Spleen (tissue), 7 donors: ENCODE measurements around the gene BRINP1.

Experiments
- POLR2A ChIP-seq, 3 donors: fragments of 450-650 bp; IDR thresholded peaks; one replicate each; pipeline ENCODE4 v1.5.1; 2017; ENCODE audit warnings: antibody characterized with exemption in 3 of 3, mild to moderate bottlenecking in 1 of 3
- POLR2AphosphoS5 ChIP-seq, 3 donors: sonication (generic); formaldehyde crosslinking; IDR thresholded peaks; one replicate each; pipeline ENCODE4 v1.5.1; 2017; ENCODE audit warnings: antibody characterized with exemption in 3 of 3
- TF ChIP-seq, protein P1 (sequence below), 11 experiments: fragments of 200-600 bp in 7 of 11; fragments of 450-650 bp in 4 of 11; sonication (generic) in 4 of 11; IDR thresholded peaks in 8 of 11; conservative IDR thresholded peaks in 3 of 11; 1 replicate in 7 of 11; 2 replicates in 4 of 11; pipeline versions ENCODE4 v1.4.0 to v1.8.0; 2016 to 2021; ENCODE audit warnings: antibody characterized with exemption in 11 of 11, inconsistent platforms in 4 of 11, mild to moderate bottlenecking in 1 of 11
- donor health status: DM: no; HTN: no; CAD: no; lungs with moderate emphysema.
- donor health status: DM: no; HTN: no; CAD: no.
- donor health status: DM: no; HTN: no; CAD: no.

GRCh38 chr9:119268985-119269384 is 100.2 kb downstream of the BRINP1 start:
- TF ChIP-seq POLR2A (IDR thresholded peaks at IDR 0.05) (no peak), POLR2AphosphoS5 (IDR thresholded peaks at IDR 0.05) (no peak)
- TF ChIP-seq, protein P1, sequence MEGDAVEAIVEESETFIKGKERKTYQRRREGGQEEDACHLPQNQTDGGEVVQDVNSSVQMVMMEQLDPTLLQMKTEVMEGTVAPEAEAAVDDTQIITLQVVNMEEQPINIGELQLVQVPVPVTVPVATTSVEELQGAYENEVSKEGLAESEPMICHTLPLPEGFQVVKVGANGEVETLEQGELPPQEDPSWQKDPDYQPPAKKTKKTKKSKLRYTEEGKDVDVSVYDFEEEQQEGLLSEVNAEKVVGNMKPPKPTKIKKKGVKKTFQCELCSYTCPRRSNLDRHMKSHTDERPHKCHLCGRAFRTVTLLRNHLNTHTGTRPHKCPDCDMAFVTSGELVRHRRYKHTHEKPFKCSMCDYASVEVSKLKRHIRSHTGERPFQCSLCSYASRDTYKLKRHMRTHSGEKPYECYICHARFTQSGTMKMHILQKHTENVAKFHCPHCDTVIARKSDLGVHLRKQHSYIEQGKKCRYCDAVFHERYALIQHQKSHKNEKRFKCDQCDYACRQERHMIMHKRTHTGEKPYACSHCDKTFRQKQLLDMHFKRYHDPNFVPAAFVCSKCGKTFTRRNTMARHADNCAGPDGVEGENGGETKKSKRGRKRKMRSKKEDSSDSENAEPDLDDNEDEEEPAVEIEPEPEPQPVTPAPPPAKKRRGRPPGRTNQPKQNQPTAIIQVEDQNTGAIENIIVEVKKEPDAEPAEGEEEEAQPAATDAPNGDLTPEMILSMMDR (IDR thresholded peaks at IDR 0.05 in 8 of 11, conservative IDR thresholded peaks at IDR 0.05 in 3 of 11) = no peak
